Fibroblast of the aortic adventitia (primary cell): ENCODE results near the gene LRRC28. TPM values are rescaled to one million over a fixed set of nuclear protein-coding genes. Genes with fewer than 3 reads are reported as not detected.

Experiments used
- DNase-seq: peaks from one replicate; pipeline ENCODE4 v3.0.0-alpha.2; 2010; ENCODE audit warnings: low read depth
- H3K4me3 ChIP-seq: 2 replicates; pipeline ENCODE4 v1.5.1; 2011; ENCODE audit warnings: low read depth, mild to moderate bottlenecking, control low read depth, low read length, moderate library complexity
- CTCF ChIP-seq: IDR thresholded peaks from 2 replicates; pipeline ENCODE4 v1.5.1; 2011; ENCODE audit warnings: mild to moderate bottlenecking, low read length, control low read depth, inconsistent platforms; ENCODE audit not compliant: insufficient read depth
- total RNA-seq: library from RNA; depleted of rRNA; stranded (reverse); fragments of >200 nt; gene quantifications from 2 replicates; pipeline ENCODE4 v1.2.3, GENCODE V29; 2012; ENCODE audit warnings: low replicate concordance

Gene LRRC28
- total RNA-seq, 1 donor = 28.0 TPM

- TF ChIP-seq CTCF = no peak
- H3K4me3 ChIP-seq = no peak overlapping the region
- no peak for DNase-seq
These were observed 77.1 kb downstream of the LRRC28 start for GRCh38 chr15:99328106-99329072.

- TF ChIP-seq CTCF = no peak
- DNase-seq = no peak
- no peak overlapping the region for H3K4me3 ChIP-seq
These were observed 80.1 kb downstream of the LRRC28 start for GRCh38 chr15:99331381-99331780.

- no peak for DNase-seq
- H3K4me3 ChIP-seq = no peak overlapping the region
- no peak for TF ChIP-seq CTCF
These were observed 82.1 kb downstream of the LRRC28 start for GRCh38 chr15:99333413-99333812.

GRCh38 chr15:99333981-99334380 is 82.7 kb downstream of the LRRC28 start:
- TF ChIP-seq CTCF = no peak
- no peak for DNase-seq
- H3K4me3 ChIP-seq = no peak overlapping the region

- H3K4me3 ChIP-seq = no peak overlapping the region
- TF ChIP-seq CTCF = no peak
- DNase-seq = peak; percentile 19
These were observed 84.2 kb downstream of the LRRC28 start for GRCh38 chr15:99335508-99335907.

- no peak for TF ChIP-seq CTCF
- no peak overlapping the region for H3K4me3 ChIP-seq
- no peak for DNase-seq
These were observed 85.5 kb downstream of the LRRC28 start for GRCh38 chr15:99336794-99337193.

GRCh38 chr15:99340347-99340746 is 89.1 kb downstream of the LRRC28 start:
- no peak for TF ChIP-seq CTCF
- no peak for DNase-seq
- no peak overlapping the region for H3K4me3 ChIP-seq
